GM12891 (cell line): ENCODE data around the gene C1orf74.

Experiments used
- POLR2A ChIP-seq: IDR thresholded peaks from 2 replicates; pipeline ENCODE4 v1.6.1; 2011; ENCODE audit warnings: low read depth, low read length, control low read depth
- POLR2AphosphoS5 ChIP-seq: IDR thresholded peaks from 2 replicates; pipeline ENCODE4 v1.6.1; 2011; ENCODE audit warnings: low read depth, low read length, control low read depth
- SPI1 ChIP-seq: IDR thresholded peaks from 2 replicates; pipeline ENCODE4 v1.6.1; 2011; ENCODE audit warnings: low read depth, low read length, control low read depth
- TAF1 ChIP-seq: IDR thresholded peaks from 2 replicates; pipeline ENCODE4 v1.6.1; 2011; ENCODE audit warnings: low read depth, low read length, control low read depth

DNA sequence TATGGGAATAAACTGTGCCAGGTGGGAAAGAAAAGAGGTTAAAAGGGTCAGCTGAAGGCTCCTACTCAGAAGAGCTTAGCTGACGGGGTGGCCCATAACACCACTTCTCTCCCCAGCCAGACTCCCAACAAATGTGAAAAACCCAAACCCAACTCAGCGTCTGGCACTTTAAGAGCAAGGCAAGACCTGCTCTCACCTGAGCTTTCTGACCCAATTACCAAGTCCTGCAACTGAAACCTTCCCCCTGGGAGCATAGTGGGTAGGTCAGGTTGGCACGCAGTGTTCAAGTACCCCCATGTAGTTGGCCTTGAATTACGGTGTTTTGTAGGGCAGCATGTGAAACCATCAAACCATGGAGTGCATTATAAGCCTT is 18.4 kb upstream of the C1orf74 start:
- no peak for TF ChIP-seq SPI1
- TF ChIP-seq POLR2AphosphoS5 = no peak
- no peak for TF ChIP-seq POLR2A
- no peak for TF ChIP-seq TAF1
